SK-N-MC (cell line): ENCODE measurements around the gene SEL1L3.

Source experiments
- EZH2 ChIP-seq: fragments of 200-600 bp; sonication (generic); IDR thresholded peaks from one replicate; pipeline ENCODE4 v1.6.1; 2017; ENCODE audit warnings: antibody characterized with exemption
- POLR2AphosphoS5 ChIP-seq: IDR thresholded peaks from 2 replicates; pipeline ENCODE4 v1.6.1; 2012; ENCODE audit warnings: mild to moderate bottlenecking, low read depth, low read length, borderline replicate concordance

DNA sequence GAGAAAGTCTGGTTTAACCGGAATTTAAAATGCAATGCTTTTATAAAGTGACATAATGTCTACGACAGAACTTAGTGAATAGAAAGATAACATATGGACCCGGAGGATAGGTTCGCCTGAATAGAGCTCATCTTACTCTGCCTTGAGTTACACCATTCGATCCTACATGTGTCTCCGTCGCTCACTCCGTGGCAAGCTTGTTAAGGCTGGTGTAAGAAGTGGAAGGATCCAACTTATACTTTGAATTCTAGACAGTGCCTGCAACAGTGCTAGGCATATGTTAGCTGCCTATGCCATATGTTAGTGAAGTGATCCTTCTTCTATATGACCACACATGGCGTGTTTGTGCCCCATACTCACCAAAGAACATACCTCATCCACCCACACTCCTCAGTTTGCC is 50.9 kb downstream of the SEL1L3 start:
- no peak for TF ChIP-seq EZH2
- TF ChIP-seq POLR2AphosphoS5: no peak
